ENCODE results near the gene MYO7A. TPM values are rescaled to one million over a fixed set of nuclear protein-coding genes. Genes with fewer than 3 reads are reported as not detected.

MYO7A gene
- total RNA-seq, 3 donors from 2014 or later (not counting 1 experiment from before 2014, with no cell fraction given), result 0.20 to 1.1 (median 0.68) TPM

DNA sequence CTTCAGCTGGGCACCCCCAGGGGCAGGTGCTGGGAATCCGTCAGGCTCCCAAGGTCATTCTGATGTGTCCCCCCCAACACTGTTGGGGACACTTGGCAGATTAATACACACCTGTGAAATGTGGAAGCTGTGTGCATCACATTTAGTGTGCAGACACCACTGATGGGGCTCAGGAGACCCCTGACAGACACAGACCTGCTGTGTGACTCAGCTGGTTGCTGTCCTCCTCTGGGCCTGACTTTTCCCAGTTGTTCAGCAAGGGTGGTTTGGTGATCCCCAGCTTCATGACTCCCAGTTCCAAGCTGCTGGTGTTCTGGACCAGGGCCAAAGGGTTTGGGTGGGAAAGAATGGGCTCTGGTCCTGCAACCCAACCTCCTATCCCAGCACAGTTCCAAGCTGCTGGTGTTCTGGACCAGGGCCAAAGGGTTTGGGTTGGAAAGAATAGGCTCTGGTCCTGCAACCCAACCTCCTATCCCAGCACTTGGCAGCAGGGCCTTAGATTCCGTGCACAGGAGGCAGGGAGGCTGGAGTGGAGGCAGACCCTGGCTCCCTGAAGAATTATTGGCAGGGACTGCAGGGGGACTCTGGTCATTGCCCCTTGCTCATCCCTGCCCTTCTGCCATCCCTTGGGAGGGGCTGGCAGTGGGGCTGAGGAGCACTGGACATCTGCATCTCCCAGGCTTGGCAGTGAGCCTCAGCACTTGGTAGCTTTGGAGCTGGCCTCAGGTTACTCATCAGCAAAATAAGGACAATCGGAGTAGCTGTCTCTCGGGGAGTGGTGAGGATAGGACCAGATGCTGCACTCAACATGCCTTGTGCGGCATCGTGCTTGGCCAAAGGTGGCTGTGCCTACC, 33.8 kb upstream of the MYO7A start:
- H3K27ac Mint-ChIP-seq, result no peak overlapping the region
- no peak overlapping the region for H3K4me3 Mint-ChIP-seq
- no peaks in the 10 kb centered on the region for H3K36me3 ChIP-seq (ENCODE audit: control insufficient read depth, insufficient read depth, low read length)
- intact Hi-C loops (cut with micrococcal nuclease), result loop anchor here (5.0 kb wide), 1 partner anchor 177 kb away; no protein-coding TSS in a partner anchor
- no peaks in the 10 kb centered on the region for H3K9me3 Mint-ChIP-seq
- ATAC-seq (no peak), DNase-seq (no peak)
- no peaks in the 10 kb centered on the region for H3K27me3 Mint-ChIP-seq (ENCODE audit: low read depth in 2 of 2)
- no peaks in the 10 kb centered on the region for H3K36me3 Mint-ChIP-seq
- H3K27ac ChIP-seq (ENCODE audit: low read length), result no peak overlapping the region
- no peaks in the 10 kb centered on the region for H3K4me1 ChIP-seq (ENCODE audit: control insufficient read depth, insufficient read depth, low read length)
- 94% methylated on average over 6 of the region's 6 CpGs for WGBS (ENCODE audit: insufficient coverage)
- no peaks in the 10 kb centered on the region for H3K27me3 ChIP-seq (ENCODE audit: control insufficient read depth, insufficient read depth, low read length)
- H3K4me3 ChIP-seq (ENCODE audit: low read length), result no peak overlapping the region
- H3K4me1 Mint-ChIP-seq, result peaks cover 9 to 13% of the 10 kb centered on the region in 2 donors
- H3K9me3 ChIP-seq (ENCODE audit: control insufficient read depth, insufficient read depth, low read length), result no peaks in the 10 kb centered on the region
- TF ChIP-seq, protein P1, sequence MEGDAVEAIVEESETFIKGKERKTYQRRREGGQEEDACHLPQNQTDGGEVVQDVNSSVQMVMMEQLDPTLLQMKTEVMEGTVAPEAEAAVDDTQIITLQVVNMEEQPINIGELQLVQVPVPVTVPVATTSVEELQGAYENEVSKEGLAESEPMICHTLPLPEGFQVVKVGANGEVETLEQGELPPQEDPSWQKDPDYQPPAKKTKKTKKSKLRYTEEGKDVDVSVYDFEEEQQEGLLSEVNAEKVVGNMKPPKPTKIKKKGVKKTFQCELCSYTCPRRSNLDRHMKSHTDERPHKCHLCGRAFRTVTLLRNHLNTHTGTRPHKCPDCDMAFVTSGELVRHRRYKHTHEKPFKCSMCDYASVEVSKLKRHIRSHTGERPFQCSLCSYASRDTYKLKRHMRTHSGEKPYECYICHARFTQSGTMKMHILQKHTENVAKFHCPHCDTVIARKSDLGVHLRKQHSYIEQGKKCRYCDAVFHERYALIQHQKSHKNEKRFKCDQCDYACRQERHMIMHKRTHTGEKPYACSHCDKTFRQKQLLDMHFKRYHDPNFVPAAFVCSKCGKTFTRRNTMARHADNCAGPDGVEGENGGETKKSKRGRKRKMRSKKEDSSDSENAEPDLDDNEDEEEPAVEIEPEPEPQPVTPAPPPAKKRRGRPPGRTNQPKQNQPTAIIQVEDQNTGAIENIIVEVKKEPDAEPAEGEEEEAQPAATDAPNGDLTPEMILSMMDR (IDR thresholded peaks at IDR 0.05), result no peak

DNA sequence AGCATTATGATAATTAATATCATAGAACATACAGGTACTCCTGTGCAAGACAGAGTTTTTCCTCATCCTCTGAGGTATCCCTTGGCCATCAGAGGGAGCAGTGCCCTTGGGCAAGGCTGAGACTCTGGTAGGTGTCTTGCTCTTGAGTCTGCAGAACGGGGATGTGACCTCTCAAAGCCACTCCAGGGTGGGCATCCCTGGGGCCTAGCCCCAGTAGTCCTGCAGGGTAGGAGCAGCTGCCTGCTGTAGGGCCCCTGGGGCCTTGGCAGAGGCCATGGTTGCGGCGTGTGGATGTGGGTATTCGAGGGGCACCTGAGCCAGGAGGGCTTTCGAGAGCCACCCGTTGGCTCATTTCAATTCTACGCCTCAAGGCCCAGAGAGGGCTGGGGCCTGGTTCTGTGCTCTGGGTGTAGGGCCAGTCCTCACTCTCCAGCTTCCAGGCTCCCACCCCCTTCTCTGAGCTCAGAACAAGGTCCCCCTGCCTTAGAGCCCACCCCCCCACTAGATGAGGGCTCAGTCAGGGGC, 33.1 kb upstream of the MYO7A start:
- Mint-ChIP-seq H3K27ac (no peak overlapping the region), H3K4me3 (no peak overlapping the region), H3K9me3 (no peaks in the 10 kb centered on the region), H3K4me1 (peaks cover 9 to 13% of the 10 kb centered on the region in 2 donors), H3K27me3 (ENCODE audit: low read depth in 2 of 2) (no peaks in the 10 kb centered on the region), H3K36me3 (no peaks in the 10 kb centered on the region)
- Histone ChIP-seq H3K27me3 (ENCODE audit: control insufficient read depth, insufficient read depth, low read length) (no peaks in the 10 kb centered on the region), H3K36me3 (ENCODE audit: control insufficient read depth, insufficient read depth, low read length) (no peaks in the 10 kb centered on the region), H3K4me1 (ENCODE audit: control insufficient read depth, insufficient read depth, low read length) (no peaks in the 10 kb centered on the region), H3K9me3 (ENCODE audit: control insufficient read depth, insufficient read depth, low read length) (no peaks in the 10 kb centered on the region), H3K27ac (ENCODE audit: low read length) (no peak overlapping the region), H3K4me3 (ENCODE audit: low read length) (no peak overlapping the region)
- intact Hi-C loops (cut with micrococcal nuclease), result loop anchor here (5.0 kb wide), 1 partner anchor 178 kb away; no protein-coding TSS in a partner anchor
- no peak for ATAC-seq
- 97% methylated on average over 7 of the region's 7 CpGs for WGBS (ENCODE audit: insufficient coverage)
- TF ChIP-seq, protein P1 (IDR thresholded peaks at IDR 0.05), result no peak
- no peak for DNase-seq

- Histone ChIP-seq H3K36me3 (ENCODE audit: control insufficient read depth, insufficient read depth, low read length) (no peaks in the 10 kb centered on the region), H3K4me3 (ENCODE audit: low read length) (no peak overlapping the region), H3K27ac (ENCODE audit: low read length) (no peak overlapping the region), H3K4me1 (ENCODE audit: control insufficient read depth, insufficient read depth, low read length) (no peaks in the 10 kb centered on the region), H3K27me3 (ENCODE audit: control insufficient read depth, insufficient read depth, low read length) (no peaks in the 10 kb centered on the region), H3K9me3 (ENCODE audit: control insufficient read depth, insufficient read depth, low read length) (no peaks in the 10 kb centered on the region)
- Mint-ChIP-seq H3K9me3 (no peaks in the 10 kb centered on the region), H3K27me3 (ENCODE audit: low read depth in 2 of 2) (no peaks in the 10 kb centered on the region), H3K27ac (no peak overlapping the region), H3K4me1 (peaks cover 9 to 15% of the 10 kb centered on the region in 2 donors), H3K4me3 (no peak overlapping the region), H3K36me3 (no peaks in the 10 kb centered on the region)
- intact Hi-C loops (cut with micrococcal nuclease), result no loop called here
- ATAC-seq (no peak), DNase-seq (no peak)
- TF ChIP-seq, protein P1 (IDR thresholded peaks at IDR 0.05), result no peak
- WGBS (ENCODE audit: insufficient coverage), result 90% methylated on average over 21 of the region's 21 CpGs
Measured at GRCh38 chr11:77095551-77096490, 32.2 kb upstream of the MYO7A start.
